Stimulated activated CD4-positive, alpha-beta T cell treated with anti-CD3 and anti-CD28 coated beads, Interleukin-1b, Interleukin-23, amount 100 ng/mL, for 1 hour (primary cell): ENCODE results near the gene ARHGAP6.
"Not testable (repeated sequence)": the region's sequence is repeated elsewhere in the genome, so short reads cannot be mapped to it uniquely, and the experiment has no call there.

Experiments used
- DNase-seq, 2 donors: peaks; one replicate each; pipeline ENCODE4 v3.0.0-alpha.2; 2020; ENCODE audit warnings: low read depth in 2 of 2

Gene ARHGAP6

DNA sequence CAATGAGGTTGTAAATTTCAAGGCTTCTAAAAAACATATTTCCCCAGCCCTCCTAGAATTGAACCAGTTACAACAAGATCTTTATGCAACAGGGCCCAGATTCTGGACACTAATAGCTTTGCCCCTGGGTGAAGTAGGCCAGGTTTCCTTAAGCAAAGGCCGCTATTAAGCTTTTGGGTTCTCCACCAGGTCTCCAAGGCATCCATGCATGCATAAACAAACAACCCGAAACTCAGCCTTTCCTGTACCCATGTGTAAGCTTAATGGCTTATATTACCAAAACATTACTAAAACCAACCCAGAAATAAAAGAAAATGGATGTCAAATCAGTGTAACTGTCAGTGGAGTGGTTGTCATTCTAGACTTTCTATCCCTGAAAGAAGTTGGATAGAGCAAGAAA is 137.1 kb downstream of the ARHGAP6 start:
- no peak for DNase-seq

DNA sequence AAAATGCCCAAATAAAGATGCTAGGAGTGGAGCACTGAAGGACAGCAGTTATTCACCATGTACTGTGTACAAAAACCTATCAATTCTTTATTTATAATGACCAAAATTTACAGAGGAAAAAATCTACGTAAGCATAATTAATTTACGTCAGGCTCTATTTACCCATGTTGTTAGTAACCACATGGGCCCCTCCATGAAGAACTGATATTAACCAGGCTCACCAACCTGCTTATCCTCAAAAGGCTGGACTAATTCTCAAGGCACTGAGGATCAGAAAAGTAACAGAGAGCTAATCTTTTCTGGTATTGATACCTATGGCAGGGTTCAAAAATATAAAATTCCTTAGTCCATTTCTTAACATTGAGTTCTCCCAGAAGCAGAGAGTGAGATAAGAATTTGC is 140.0 kb downstream of the ARHGAP6 start:
- DNase-seq, result no peak

DNA sequence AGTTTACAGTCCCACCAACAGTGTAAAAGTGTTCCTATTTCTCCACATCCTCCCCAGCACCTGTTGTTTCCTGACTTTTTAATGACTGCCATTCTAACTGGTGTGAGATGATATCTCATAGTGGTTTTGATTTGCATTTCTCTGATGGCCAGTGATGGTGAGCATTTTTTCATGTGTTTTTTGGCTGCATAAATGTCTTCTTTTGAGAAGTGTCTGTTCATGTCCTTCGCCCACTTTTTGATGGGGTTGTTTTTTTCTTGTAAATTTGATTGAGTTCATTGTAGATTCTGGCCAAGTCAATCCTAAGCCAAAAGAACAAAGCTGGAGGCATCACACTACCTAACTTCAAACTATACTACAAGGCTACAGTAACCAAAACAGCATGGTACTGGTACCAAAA is 146.5 kb downstream of the ARHGAP6 start:
- DNase-seq, result not testable (repeated sequence)

DNA sequence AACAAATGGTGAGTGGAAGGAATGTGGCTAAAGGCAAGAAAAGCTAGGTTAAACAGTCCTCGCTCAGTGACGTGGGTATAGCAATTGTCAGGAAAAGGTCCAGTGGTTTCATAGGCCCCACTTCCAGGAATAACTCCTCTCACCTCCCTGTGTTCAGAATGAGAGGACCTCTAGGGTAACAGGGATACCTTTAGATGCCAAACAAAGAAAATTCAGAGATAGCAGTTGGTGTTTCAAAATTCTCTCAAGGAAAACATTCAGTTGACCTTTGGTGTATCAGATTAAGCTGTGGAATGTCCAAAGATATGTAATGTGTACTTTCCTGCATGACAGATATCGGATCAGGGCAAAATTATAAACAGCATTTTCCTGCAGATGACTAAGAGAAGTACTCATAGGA is 155.9 kb downstream of the ARHGAP6 start:
- no peak for DNase-seq

GRCh38 chrX:11504234-11504633 is 161.5 kb downstream of the ARHGAP6 start:
- DNase-seq, result no peak

GRCh38 chrX:11499076-11500044 is 166.4 kb downstream of the ARHGAP6 start:
- no peak for DNase-seq

DNA sequence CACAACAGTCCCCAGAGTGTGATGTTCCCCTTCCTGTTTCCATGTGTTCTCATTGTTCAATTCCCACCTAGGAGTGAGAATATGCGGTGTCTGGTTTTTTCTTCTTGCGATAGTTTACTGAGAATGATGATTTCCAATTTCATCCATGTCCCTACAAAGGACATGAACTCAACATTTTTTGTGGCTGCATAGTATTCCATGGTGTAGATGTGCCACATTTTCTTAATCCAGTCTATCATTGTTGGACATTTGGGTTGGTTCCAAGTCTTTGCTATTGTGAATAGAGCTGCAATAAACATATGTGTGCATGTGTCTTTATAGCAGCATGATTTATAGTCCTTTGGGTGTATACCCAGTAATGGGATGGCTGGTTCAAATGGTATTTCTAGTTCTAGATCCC is 174.3 kb downstream of the ARHGAP6 start:
- not testable (repeated sequence) for DNase-seq

DNA sequence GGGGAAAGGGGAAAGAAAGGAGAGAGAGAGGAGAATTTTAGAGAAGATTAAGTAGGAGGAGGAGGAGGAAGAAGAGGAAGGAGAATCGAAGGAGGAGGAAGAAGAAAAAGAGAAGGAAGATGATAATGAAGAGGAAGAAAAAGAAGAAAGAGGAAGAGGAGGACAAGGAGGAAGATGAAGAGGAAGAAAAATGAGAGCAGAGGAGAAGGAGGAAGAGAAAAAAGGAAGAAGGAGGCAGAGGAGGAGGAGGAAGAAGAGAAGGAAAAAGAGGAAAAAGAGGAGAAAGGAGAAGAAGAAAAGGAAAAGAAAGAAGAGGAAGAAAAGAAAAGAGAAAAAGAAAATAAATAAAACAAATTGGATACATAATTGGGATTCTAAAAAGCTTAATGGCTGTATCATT is 181.4 kb downstream of the ARHGAP6 start:
- DNase-seq, result no peak

- no peak for DNase-seq
These were observed 184.7 kb downstream of the ARHGAP6 start for GRCh38 chrX:11481035-11481434.

DNA sequence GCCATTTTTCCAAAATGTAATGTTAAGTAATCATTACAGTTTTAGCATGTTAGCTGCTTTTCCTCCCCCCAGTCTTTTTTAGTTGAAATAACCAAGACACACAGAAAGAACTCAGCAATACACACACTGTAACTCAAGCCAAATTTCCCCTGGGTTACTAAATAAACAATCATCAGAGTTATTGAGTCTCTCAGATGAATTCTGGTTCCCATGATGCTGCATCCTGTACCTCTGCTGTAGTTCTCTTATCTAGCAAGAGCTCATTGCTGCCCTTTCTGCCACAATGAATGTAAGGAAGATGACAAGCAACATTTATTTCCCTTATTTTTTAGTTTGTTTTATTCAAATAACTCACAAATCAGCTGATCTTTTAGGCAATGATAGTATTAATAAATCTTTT is 185.1 kb downstream of the ARHGAP6 start:
- no peak for DNase-seq

GRCh38 chrX:11478911-11479310 is 186.8 kb downstream of the ARHGAP6 start:
- DNase-seq, result no peak

- no peak for DNase-seq
These were observed 187.7 kb downstream of the ARHGAP6 start for GRCh38 chrX:11478026-11478425.

- DNase-seq, result no peak
These were observed 191.1 kb downstream of the ARHGAP6 start for GRCh38 chrX:11474576-11474975.

- DNase-seq, result no peak
These were observed 191.7 kb downstream of the ARHGAP6 start for GRCh38 chrX:11474021-11474420.

- no peak for DNase-seq
These were observed 192.8 kb downstream of the ARHGAP6 start for GRCh38 chrX:11472879-11473278.

GRCh38 chrX:11472381-11472780 is 193.3 kb downstream of the ARHGAP6 start:
- DNase-seq, result no peak

GRCh38 chrX:11470250-11470974 is 195.3 kb downstream of the ARHGAP6 start:
- no peak for DNase-seq

DNA sequence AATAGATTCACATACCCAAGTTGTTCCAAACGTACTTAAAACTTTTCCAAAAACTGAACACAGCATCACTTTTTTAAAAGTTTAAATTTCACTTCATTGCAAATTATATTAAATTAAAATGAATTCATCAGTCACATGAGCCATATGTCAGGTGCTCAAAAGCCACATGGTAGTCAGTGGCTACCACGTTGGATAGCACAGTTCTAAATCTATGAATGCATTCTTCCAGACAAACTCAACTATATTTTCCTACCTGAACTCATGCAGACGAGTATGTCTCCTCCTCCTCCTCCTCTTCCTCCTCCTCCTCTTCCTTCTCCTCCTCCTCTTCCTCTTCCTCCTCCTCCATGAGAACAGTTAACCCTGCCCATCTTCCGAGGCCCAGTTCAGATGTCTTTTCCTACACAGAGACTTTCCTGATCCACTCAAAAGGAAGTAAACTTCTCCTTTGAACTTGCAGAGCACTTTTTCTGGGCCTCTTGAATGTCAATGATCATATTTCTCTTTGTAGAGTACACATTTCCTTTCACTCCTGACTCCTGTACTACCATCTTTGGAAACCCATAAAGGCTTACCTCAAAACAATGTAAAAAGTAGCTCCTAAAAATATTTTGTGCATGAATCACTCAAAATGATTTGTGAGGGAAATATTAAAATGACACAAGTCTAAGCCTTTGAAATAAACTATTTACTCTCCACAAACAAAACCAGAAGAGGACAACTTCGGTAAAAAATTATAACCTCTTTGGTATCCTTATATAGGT is 199.9 kb downstream of the ARHGAP6 start:
- DNase-seq, result no peak

GRCh38 chrX:11464836-11465463 is 200.8 kb downstream of the ARHGAP6 start:
- no peak for DNase-seq

- DNase-seq, result no peak
These were observed 201.3 kb downstream of the ARHGAP6 start for GRCh38 chrX:11464380-11464779.

GRCh38 chrX:11462648-11463047 is 203.1 kb downstream of the ARHGAP6 start:
- DNase-seq, result no peak

GRCh38 chrX:11462136-11462535 is 203.6 kb downstream of the ARHGAP6 start:
- no peak for DNase-seq
